Transverse colon (tissue), 1 donor: ENCODE data around the gene ACKR1.

ENCODE experiments used
- EP300 ChIP-seq: sonication (generic); formaldehyde crosslinking; IDR thresholded peaks from one replicate; pipeline ENCODE4 v1.6.1; 2017; ENCODE audit warnings: antibody characterized with exemption, low read depth
- POLR2A ChIP-seq: fragments of 450-650 bp; IDR thresholded peaks from one replicate; pipeline ENCODE4 v1.6.1; 2016; ENCODE audit warnings: antibody characterized with exemption, mild to moderate bottlenecking, moderate library complexity

- TF ChIP-seq POLR2A: no peak
- TF ChIP-seq EP300: no peak
Observed at GRCh38 chr1:159239551-159240220, 35.0 kb downstream of the ACKR1 start.
